A673 (cell line): ENCODE data around the gene ACACA.

Source experiments
- EZH2 ChIP-seq: fragments of 200-600 bp; sonication (generic); IDR thresholded peaks from 2 replicates; pipeline ENCODE4 v1.6.1; 2017; ENCODE audit warnings: borderline replicate concordance, low read depth, mild to moderate bottlenecking, mixed read lengths, antibody characterized with exemption, low read length; ENCODE audit not compliant: poor library complexity, severe bottlenecking
- TF ChIP-seq, protein P1 (sequence below): fragments of 300-800, 200-600 bp; sonication (generic); conservative IDR thresholded peaks from 2 replicates; pipeline ENCODE4 v1.5.1; 2017; ENCODE audit warnings: low read depth, mild to moderate bottlenecking, antibody characterized with exemption, low read length, moderate library complexity, mixed read lengths

DNA sequence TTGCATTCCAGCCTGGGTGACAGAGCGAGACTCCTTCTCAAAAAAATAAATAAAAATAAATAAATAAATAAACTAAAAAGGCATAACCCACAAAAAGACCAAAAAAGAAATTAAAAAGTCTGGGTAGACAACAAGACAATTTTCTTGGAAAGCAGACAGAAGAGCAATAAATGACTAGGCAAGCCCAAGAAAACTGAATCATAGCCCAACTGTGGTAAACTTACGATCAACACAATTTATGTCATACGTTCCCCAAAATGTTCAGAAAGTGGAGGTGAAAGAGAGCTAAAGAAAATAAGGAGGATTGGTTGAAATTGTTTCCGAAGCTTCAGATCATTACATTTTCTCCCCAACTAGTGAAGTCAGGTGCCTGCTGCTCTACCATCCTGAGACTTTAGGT is 62.1 kb downstream of the ACACA start:
- TF ChIP-seq, protein P1, sequence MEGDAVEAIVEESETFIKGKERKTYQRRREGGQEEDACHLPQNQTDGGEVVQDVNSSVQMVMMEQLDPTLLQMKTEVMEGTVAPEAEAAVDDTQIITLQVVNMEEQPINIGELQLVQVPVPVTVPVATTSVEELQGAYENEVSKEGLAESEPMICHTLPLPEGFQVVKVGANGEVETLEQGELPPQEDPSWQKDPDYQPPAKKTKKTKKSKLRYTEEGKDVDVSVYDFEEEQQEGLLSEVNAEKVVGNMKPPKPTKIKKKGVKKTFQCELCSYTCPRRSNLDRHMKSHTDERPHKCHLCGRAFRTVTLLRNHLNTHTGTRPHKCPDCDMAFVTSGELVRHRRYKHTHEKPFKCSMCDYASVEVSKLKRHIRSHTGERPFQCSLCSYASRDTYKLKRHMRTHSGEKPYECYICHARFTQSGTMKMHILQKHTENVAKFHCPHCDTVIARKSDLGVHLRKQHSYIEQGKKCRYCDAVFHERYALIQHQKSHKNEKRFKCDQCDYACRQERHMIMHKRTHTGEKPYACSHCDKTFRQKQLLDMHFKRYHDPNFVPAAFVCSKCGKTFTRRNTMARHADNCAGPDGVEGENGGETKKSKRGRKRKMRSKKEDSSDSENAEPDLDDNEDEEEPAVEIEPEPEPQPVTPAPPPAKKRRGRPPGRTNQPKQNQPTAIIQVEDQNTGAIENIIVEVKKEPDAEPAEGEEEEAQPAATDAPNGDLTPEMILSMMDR = no peak
- no peak for TF ChIP-seq EZH2
